Fibroblast of lung (primary cell): ENCODE data around the gene HBS1L.

Experiments used
- EZH2 ChIP-seq: IDR thresholded peaks from 2 replicates; pipeline ENCODE4 v1.5.1; 2012; ENCODE audit warnings: low read length, control low read depth, mild to moderate bottlenecking; ENCODE audit errors: missing control alignments
- TF ChIP-seq, protein P1 (sequence below), 2 donors: IDR thresholded peaks in 1 of 2; conservative IDR thresholded peaks in 1 of 2; 1 replicate in 1 of 2; 2 replicates in 1 of 2; pipeline ENCODE4 v1.5.1; 2011 to 2012; ENCODE audit warnings: low read length in 2 of 2, control low read depth in 1 of 2, inconsistent platforms in 1 of 2, low read depth in 1 of 2, mild to moderate bottlenecking in 1 of 2

DNA sequence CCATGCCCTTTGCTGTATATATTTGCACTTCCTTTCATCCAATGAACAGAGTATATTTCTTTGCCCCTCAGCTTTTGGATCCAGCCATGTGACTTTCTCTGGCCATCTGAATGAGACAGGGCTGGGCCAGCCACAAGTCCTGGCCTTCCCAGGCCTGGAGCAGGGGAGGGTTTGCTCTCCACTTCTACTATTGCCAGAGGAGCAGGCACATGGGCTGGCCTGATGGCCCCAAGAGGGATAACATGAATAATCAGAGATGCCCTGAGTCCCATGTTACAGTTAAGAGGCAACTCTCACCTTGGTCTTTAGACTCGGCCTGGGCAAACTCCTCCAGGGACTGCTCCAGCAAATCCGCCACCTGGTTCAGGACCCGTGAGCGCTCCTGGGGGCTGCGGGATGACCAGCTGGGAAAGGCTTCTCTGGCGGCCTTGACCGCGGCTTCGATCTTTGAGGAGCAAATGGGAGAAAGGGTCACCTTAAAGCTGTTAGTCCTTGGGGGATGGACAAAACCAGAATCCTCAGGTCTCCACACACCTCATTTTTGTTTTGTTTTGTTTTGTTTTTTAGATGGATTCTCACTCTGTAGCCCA is 111.0 kb downstream of the HBS1L start:
- TF ChIP-seq, protein P1, sequence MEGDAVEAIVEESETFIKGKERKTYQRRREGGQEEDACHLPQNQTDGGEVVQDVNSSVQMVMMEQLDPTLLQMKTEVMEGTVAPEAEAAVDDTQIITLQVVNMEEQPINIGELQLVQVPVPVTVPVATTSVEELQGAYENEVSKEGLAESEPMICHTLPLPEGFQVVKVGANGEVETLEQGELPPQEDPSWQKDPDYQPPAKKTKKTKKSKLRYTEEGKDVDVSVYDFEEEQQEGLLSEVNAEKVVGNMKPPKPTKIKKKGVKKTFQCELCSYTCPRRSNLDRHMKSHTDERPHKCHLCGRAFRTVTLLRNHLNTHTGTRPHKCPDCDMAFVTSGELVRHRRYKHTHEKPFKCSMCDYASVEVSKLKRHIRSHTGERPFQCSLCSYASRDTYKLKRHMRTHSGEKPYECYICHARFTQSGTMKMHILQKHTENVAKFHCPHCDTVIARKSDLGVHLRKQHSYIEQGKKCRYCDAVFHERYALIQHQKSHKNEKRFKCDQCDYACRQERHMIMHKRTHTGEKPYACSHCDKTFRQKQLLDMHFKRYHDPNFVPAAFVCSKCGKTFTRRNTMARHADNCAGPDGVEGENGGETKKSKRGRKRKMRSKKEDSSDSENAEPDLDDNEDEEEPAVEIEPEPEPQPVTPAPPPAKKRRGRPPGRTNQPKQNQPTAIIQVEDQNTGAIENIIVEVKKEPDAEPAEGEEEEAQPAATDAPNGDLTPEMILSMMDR (conservative IDR thresholded peaks at IDR 0.05 in 1 of 2, IDR thresholded peaks at IDR 0.05 in 1 of 2; ENCODE audit: low read depth in 1 of 2, low read length in 2 of 2) = no peak
- TF ChIP-seq EZH2 = no peak
